Endothelial cell of umbilical vein (primary cell): ENCODE measurements around the gene CD8B2. TPM values are rescaled to one million over a fixed set of nuclear protein-coding genes. Genes with fewer than 3 reads are reported as not detected.
"Not testable (repeated sequence)": the region's sequence is repeated elsewhere in the genome, so short reads cannot be mapped to it uniquely, and the experiment has no call there.

ENCODE experiments used
- BruUV-seq: library from RNA; stranded (reverse); fragments of 400-500 nt; replicated peaks from 2 replicates; lab custom pipeline; 2021; lab: Mats Ljungman, UMichigan
- CTCF ChIA-PET: fragments of 300-600, 350-600 bp; sonication (Branson Sonifier 250); formaldehyde crosslinking; loops from one replicate; lab custom pipeline; 2021; ENCODE audit warnings: antibody characterized with exemption, inconsistent platforms; lab: Charles Lee
- POLR2A ChIA-PET: fragments of 300-600, 350-600 bp; sonication (Branson Sonifier 250); formaldehyde crosslinking; loops from one replicate; lab custom pipeline; 2021; ENCODE audit warnings: antibody characterized with exemption, inconsistent platforms; lab: Charles Lee
- DNase-seq: peaks from one replicate; pipeline ENCODE4 v3.0.0-alpha.2; 2011; ENCODE audit warnings: low read depth, low spot score
- FAIRE-seq: peaks from 2 replicates; lab custom pipeline; 2011; peaks lifted over from hg19 to GRCh38; lab: Jason Lieb, UNC
- H2AFZ ChIP-seq: 2 replicates; pipeline ENCODE4 v1.6.0; 2012; ENCODE audit warnings: low read depth, low read length, control low read depth, inconsistent platforms
- H3K27ac ChIP-seq: 2 replicates; pipeline ENCODE4 v1.5.1; 2011; ENCODE audit warnings: low read depth, mild to moderate bottlenecking, control low read depth, low read length, moderate library complexity; ENCODE audit not compliant: insufficient read depth
- H3K27me3 ChIP-seq, 2 experiments: 2 replicates each; pipeline versions ENCODE4 v1.6.0 to v1.6.1; 2011; ENCODE audit warnings: low read length in 2 of 2, mixed read lengths in 1 of 2; ENCODE audit not compliant: control insufficient read depth in 2 of 2, insufficient read depth in 2 of 2
- H3K36me3 ChIP-seq, 2 experiments: 2 replicates in 1 of 2; 3 replicates in 1 of 2; pipeline ENCODE4 v1.5.1; 2011; ENCODE audit warnings: low read length in 2 of 2, mild to moderate bottlenecking in 1 of 2, moderate library complexity in 1 of 2; ENCODE audit not compliant: control insufficient read depth in 2 of 2, insufficient read depth in 2 of 2; ENCODE audit errors: extremely low read depth in 1 of 2
- H3K4me1 ChIP-seq: 3 replicates; pipeline ENCODE4 v1.5.1; 2011; ENCODE audit warnings: mild to moderate bottlenecking, low read length; ENCODE audit not compliant: control insufficient read depth, insufficient read depth; ENCODE audit errors: extremely low read depth
- H3K4me2 ChIP-seq: 2 replicates; pipeline ENCODE4 v1.6.1; 2011; ENCODE audit warnings: low read length, control low read depth, mixed read lengths; ENCODE audit not compliant: insufficient read depth
- H3K4me3 ChIP-seq, 3 experiments: fragments of 200-600 bp in 1 of 3; sonication (generic), shearing (Covaris generic) in 1 of 3; replicated peaks in 1 of 3; 2 replicates each; pipeline ENCODE4 v1.5.1; 2011 to 2016; ENCODE audit warnings: control low read depth in 3 of 3, low read length in 3 of 3, mild to moderate bottlenecking in 2 of 3, inconsistent platforms in 1 of 3, low read depth in 1 of 3, moderate library complexity in 1 of 3; ENCODE audit not compliant: insufficient read depth in 1 of 3
- H3K79me2 ChIP-seq: 2 replicates; pipeline ENCODE4 v1.6.0; 2012; ENCODE audit warnings: low read length, inconsistent platforms; ENCODE audit not compliant: control insufficient read depth, insufficient read depth
- H3K9ac ChIP-seq: replicated peaks from 2 replicates; pipeline ENCODE3; 2011; ENCODE audit warnings: low read length, control low read depth; ENCODE audit not compliant: insufficient read depth; ENCODE audit errors: extremely low read depth
- H3K9me1 ChIP-seq: replicated peaks from 3 replicates; pipeline ENCODE4 v1.6.0; 2011; ENCODE audit warnings: mild to moderate bottlenecking, low read length; ENCODE audit not compliant: control insufficient read depth, insufficient read depth; ENCODE audit errors: extremely low read depth
- H3K9me3 ChIP-seq: replicated peaks from 2 replicates; pipeline ENCODE4 v1.5.1; 2012; ENCODE audit warnings: low read length, inconsistent platforms; ENCODE audit not compliant: control insufficient read depth, insufficient read depth
- H4K20me1 ChIP-seq: replicated peaks from 2 replicates; pipeline ENCODE3; 2011; ENCODE audit warnings: mild to moderate bottlenecking, low read length; ENCODE audit not compliant: control insufficient read depth, insufficient read depth; ENCODE audit errors: extremely low read depth
- dilution Hi-C: fragments of 300-500 bp; cut with MboI; formaldehyde crosslinking; loops from one replicate; pipeline ENCODE4 v1.15.0; 2019; ENCODE audit warnings: low sequenced_read_pairs; ENCODE audit not compliant: extremely low pct_ligation_motif_present
- intact Hi-C: fragments of 100-400 bp; cut with micrococcal nuclease; formaldehyde crosslinking; loops from one replicate; pipeline ENCODE4 v1.10.0; 2022
- polyA plus RNA-seq, 4 experiments: library from polyadenylated mRNA; depleted of rRNA in 3 of 4; stranded (reverse) in 3 of 4; unstranded in 1 of 4; fragments of >200 nt; gene quantifications; 2 replicates each; pipeline versions ENCODE4 v1.2.1 to v1.2.3, GENCODE V29; 2011 to 2012; ENCODE audit warnings: missing spikeins in 1 of 4
- total RNA-seq: library from RNA; stranded (reverse); gene quantifications from 2 replicates; pipeline ENCODE4 v1.2.3, GENCODE V29; 2021

CD8B2 gene
- total and polyA plus RNA-seq, 2 donors (not counting 3 experiments of a cell fraction or from before 2014, with no cell fraction given): not detected

- H3K27me3 ChIP-seq, H3K9ac ChIP-seq, BruUV-seq, H3K4me2 ChIP-seq, H3K36me3 ChIP-seq, intact Hi-C loops, CTCF ChIA-PET, H3K9me3 ChIP-seq, H3K4me1 ChIP-seq, DNase-seq, H4K20me1 ChIP-seq, H3K27ac ChIP-seq, H3K9me1 ChIP-seq, POLR2A ChIA-PET, H2AFZ ChIP-seq, dilution Hi-C loops, H3K79me2 ChIP-seq, H3K4me3 ChIP-seq: not testable (repeated sequence)
- FAIRE-seq: peak; percentile 95
Measured at GRCh38 chr2:106511476-106511901, 24.3 kb downstream of the CD8B2 start.

- FAIRE-seq, H3K27me3 ChIP-seq, H3K36me3 ChIP-seq, H3K4me2 ChIP-seq, POLR2A ChIA-PET, intact Hi-C loops, H3K79me2 ChIP-seq, DNase-seq, BruUV-seq, H3K9me1 ChIP-seq, H3K9ac ChIP-seq, H2AFZ ChIP-seq, H3K27ac ChIP-seq, dilution Hi-C loops, H3K4me1 ChIP-seq, H4K20me1 ChIP-seq, CTCF ChIA-PET, H3K9me3 ChIP-seq, H3K4me3 ChIP-seq: not testable (repeated sequence)
Measured at GRCh38 chr2:106511934-106512333, 24.8 kb downstream of the CD8B2 start.

GRCh38 chr2:106513391-106513790 is 26.2 kb downstream of the CD8B2 start:
- intact Hi-C loops, H3K36me3 ChIP-seq, DNase-seq, H3K4me3 ChIP-seq, POLR2A ChIA-PET, H3K9ac ChIP-seq, CTCF ChIA-PET, H3K27ac ChIP-seq, H3K9me3 ChIP-seq, H3K9me1 ChIP-seq, BruUV-seq, H3K27me3 ChIP-seq, H3K79me2 ChIP-seq, H4K20me1 ChIP-seq, dilution Hi-C loops, H3K4me1 ChIP-seq, H3K4me2 ChIP-seq, H2AFZ ChIP-seq, FAIRE-seq: not testable (repeated sequence)

- POLR2A ChIA-PET, BruUV-seq, H3K9me1 ChIP-seq, H3K79me2 ChIP-seq, CTCF ChIA-PET, H3K9me3 ChIP-seq, H3K27me3 ChIP-seq, FAIRE-seq, DNase-seq, H2AFZ ChIP-seq, H3K4me3 ChIP-seq, dilution Hi-C loops, H3K36me3 ChIP-seq, H3K9ac ChIP-seq, intact Hi-C loops, H3K4me1 ChIP-seq, H4K20me1 ChIP-seq, H3K27ac ChIP-seq, H3K4me2 ChIP-seq: not testable (repeated sequence)
Measured at GRCh38 chr2:106514827-106515226, 27.7 kb downstream of the CD8B2 start.
